Ascending aorta (tissue), 2 donors: ENCODE data around the gene ZER1. TPM values are rescaled to one million over a fixed set of nuclear protein-coding genes. Genes with fewer than 3 reads are reported as not detected.
A peak's percentile ranks its signal among the peaks of the same experiment; 100 is the strongest.

ENCODE experiments used
- DNase-seq, 2 donors: peaks; one replicate each; pipeline ENCODE4 v3.0.0-alpha.2; 2019; ENCODE audit warnings: low spot score in 2 of 2
- H3K27ac ChIP-seq, 2 donors: fragments of 200-600 bp; sonication (generic); one replicate each; pipeline ENCODE4 v1.5.1; 2016 to 2017; ENCODE audit warnings: mild to moderate bottlenecking in 1 of 2
- H3K27me3 ChIP-seq: fragments of 200-600 bp; sonication (generic); one replicate; pipeline ENCODE4 v1.5.1; 2017
- H3K36me3 ChIP-seq, 2 donors: fragments of 200-600 bp; sonication (generic); one replicate each; pipeline ENCODE4 v1.5.1; 2016
- H3K4me1 ChIP-seq, 2 donors: fragments of 200-600 bp; sonication (generic); one replicate each; pipeline ENCODE4 v1.5.1; 2016 to 2017; ENCODE audit warnings: mild to moderate bottlenecking in 1 of 2
- H3K4me3 ChIP-seq, 2 donors: fragments of 200-600 bp; sonication (generic); one replicate each; pipeline ENCODE4 v1.5.1; 2016 to 2017; ENCODE audit warnings: mild to moderate bottlenecking in 1 of 2
- H3K9me3 ChIP-seq, 2 donors: fragments of 200-600 bp; sonication (generic); one replicate each; pipeline ENCODE4 v1.5.1; 2016
- CTCF ChIP-seq, 3 experiments: fragments of 200-600 bp in 2 of 3; fragments of 450-650 bp in 1 of 3; sonication (generic) in 2 of 3; IDR thresholded peaks; one replicate each; pipeline ENCODE4 v1.5.1; 2016 to 2019; ENCODE audit warnings: antibody characterized with exemption in 3 of 3, mild to moderate bottlenecking in 1 of 3, moderate library complexity in 1 of 3
- intact Hi-C: fragments of 100-400 bp; cut with DNase I; formaldehyde crosslinking; loops from one replicate; pipeline ENCODE4 v1.15.1; 2023
- total RNA-seq: library from RNA; depleted of rRNA; stranded (reverse); fragments of >200 nt; gene quantifications from one replicate; pipeline ENCODE4 v1.1.0, GENCODE V29; 2016

The ZER1 gene
- total RNA-seq, 1 donor from 2014 or later: 55.5 TPM

DNA sequence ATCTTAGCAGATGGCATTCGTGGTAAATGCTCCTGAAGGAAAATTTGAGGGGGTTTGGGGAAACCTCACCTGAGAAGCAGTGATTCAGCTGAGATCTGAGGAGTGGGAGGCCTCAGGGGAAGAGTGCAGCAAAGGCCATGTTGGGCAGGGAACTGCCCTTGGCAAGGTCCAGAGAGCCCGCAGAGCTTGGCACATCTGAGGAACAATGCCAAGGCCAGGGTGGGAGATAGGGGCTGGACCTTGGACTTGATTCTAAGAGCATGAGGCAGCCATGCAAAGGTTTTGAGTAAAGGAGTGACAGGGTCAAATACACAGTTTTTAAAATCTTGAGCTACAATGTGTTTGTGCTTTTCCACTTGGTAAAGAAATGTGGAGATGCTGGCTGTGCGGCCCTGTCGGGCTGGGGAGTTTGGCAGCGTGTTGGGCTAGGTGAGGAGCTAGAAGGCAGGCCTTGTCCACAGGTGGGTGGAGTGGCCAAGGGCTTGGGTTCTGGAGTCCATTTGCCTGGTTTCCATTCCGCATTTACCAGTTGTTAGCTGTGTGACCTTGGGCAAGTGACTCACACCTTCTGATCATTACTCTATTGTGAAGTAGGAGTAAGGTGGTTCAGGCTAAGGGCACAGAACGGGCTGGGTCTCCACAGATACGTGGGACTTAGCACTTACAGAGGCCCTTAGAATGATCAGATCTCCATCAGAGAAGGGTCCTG lies 21.4 kb upstream of the ZER1 start:
- Histone ChIP-seq H3K36me3 (peaks cover 60 to 69% of the 10 kb centered on the region in 2 donors), H3K9me3 (no peaks in the 10 kb centered on the region), H3K4me1 (peaks cover 3 to 4% of the 10 kb centered on the region in 2 donors), H3K27me3 (no peaks in the 10 kb centered on the region), H3K27ac (no peak overlapping the region), H3K4me3 (no peak overlapping the region)
- intact Hi-C loops: no loop called here
- TF ChIP-seq CTCF (IDR thresholded peaks at IDR 0.05): no peak
- DNase-seq: no peak

GRCh38 chr9:128792134-128792533 lies 20.4 kb upstream of the ZER1 start:
- no peak for DNase-seq
- TF ChIP-seq CTCF (IDR thresholded peaks at IDR 0.05): no peak
- intact Hi-C loops: no loop called here
- Histone ChIP-seq H3K36me3 (peaks cover 50 to 59% of the 10 kb centered on the region in 2 donors), H3K27me3 (no peaks in the 10 kb centered on the region), H3K4me3 (no peak overlapping the region), H3K9me3 (no peaks in the 10 kb centered on the region), H3K4me1 (peaks cover 4 to 6% of the 10 kb centered on the region in 2 donors), H3K27ac (no peak overlapping the region)

- H3K27me3 ChIP-seq: no peaks in the 10 kb centered on the region
- intact Hi-C loops: no loop called here
- H3K9me3 ChIP-seq: no peaks in the 10 kb centered on the region
- H3K4me1 ChIP-seq: peaks cover 4 to 6% of the 10 kb centered on the region in 2 donors
- no peak overlapping the region for H3K27ac ChIP-seq
- H3K36me3 ChIP-seq: peaks cover 42 to 45% of the 10 kb centered on the region in 2 donors
- no peak for DNase-seq
- no peak for TF ChIP-seq CTCF (IDR thresholded peaks at IDR 0.05)
- H3K4me3 ChIP-seq: no peak overlapping the region
These were observed 18.8 kb upstream of the ZER1 start for GRCh38 chr9:128790536-128790935.

GRCh38 chr9:128788445-128788844 lies 16.7 kb upstream of the ZER1 start:
- DNase-seq: no peak
- intact Hi-C loops: loop anchor here (5.0 kb wide), 1 partner anchor 151 kb away; no protein-coding TSS in a partner anchor
- Histone ChIP-seq H3K27me3 (no peaks in the 10 kb centered on the region), H3K4me1 (peaks cover 4 to 6% of the 10 kb centered on the region in 2 donors), H3K4me3 (peak overlapping the region in 1 of 2 donors; percentile 97), H3K27ac (no peak overlapping the region), H3K9me3 (no peaks in the 10 kb centered on the region), H3K36me3 (peaks cover 30% of the 10 kb centered on the region in 2 donors)
- no peak for TF ChIP-seq CTCF (IDR thresholded peaks at IDR 0.05)

DNA sequence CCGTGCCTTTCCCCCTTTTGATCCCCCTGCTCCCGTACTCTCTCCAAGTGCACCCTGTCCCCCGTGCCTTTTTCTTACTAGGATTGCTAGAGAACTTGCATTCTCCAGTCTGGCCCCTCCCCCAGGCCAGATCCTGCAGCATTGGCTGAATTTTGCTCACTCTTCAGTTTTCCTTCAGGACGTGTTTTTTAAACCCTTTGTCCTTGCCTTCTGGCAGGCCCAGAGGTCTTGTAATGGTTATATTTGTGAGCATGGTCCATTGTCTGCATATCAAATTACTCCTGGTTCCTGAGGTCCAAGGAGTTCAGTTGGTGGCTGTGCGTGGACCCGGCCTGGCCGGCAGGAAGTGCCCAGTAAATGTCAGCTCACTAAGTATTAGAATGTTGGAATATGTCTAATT lies 15.9 kb upstream of the ZER1 start:
- peaks cover 4 to 6% of the 10 kb centered on the region in 2 donors for H3K4me1 ChIP-seq
- peak overlapping the region; percentile 78 to 83 for H3K27ac ChIP-seq
- H3K27me3 ChIP-seq: no peaks in the 10 kb centered on the region
- H3K36me3 ChIP-seq: peaks cover 22% of the 10 kb centered on the region in 2 donors
- peak overlapping the region; percentile 59 to 97 for H3K4me3 ChIP-seq
- intact Hi-C loops: loop anchor here (1.0 to 5.0 kb wide), 3 partner anchors 16 to 150 kb away; partner anchors contain the start of genes ENDOG and ZER1
- DNase-seq: no peak
- TF ChIP-seq CTCF (IDR thresholded peaks at IDR 0.05): no peak
- H3K9me3 ChIP-seq: no peaks in the 10 kb centered on the region
